ENCODE results near the gene MLPH. TPM values are rescaled to one million over a fixed set of nuclear protein-coding genes. Genes with fewer than 3 reads are reported as not detected.

MLPH gene
- total and polyA plus RNA-seq, 2 of the 13 experiments (the other 11 are each of a cell fraction or from before 2014, with no cell fraction given) = 0.12 TPM; not detected in 1

DNA sequence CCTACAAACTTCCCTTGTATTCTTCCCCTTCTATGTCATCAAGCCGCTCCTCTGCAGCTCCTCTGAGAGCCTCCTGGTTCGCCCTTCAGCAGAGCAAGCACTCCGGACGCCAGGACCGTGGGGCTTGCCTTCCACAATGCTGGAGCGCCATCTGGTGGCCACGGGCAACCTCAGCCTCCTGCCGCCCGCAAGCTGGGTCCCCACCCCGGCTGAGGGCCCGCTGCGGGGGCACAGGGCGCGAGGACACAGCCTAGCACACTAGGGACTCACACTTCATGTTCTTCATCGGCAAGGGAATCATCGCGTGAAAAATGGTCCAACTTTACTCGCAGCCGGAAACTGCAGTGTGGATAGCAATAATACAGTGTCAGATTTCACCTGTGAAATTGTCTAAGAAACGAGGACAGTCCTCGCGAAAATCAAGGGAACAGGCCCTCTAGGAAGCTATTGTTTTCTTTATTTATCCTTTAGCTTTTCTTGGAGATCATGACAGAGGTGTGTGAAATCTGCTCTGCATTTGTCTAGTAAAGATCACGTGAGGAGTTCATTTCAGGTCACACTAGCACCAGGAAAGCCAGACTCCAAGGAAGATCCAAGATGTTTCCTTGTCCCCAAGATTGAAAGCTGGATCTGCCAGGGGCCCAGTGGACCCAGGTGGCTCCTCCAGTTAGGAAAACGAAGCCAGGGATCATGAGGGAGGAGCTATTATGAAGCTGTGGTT lies 85.1 kb downstream of the MLPH start (continued):
- TF ChIP-seq ZNF570 (CRISPR knock-in tag; IDR thresholded peaks at IDR 0.05; ENCODE audit: borderline replicate concordance) = no peak
- TF ChIP-seq, protein P1, sequence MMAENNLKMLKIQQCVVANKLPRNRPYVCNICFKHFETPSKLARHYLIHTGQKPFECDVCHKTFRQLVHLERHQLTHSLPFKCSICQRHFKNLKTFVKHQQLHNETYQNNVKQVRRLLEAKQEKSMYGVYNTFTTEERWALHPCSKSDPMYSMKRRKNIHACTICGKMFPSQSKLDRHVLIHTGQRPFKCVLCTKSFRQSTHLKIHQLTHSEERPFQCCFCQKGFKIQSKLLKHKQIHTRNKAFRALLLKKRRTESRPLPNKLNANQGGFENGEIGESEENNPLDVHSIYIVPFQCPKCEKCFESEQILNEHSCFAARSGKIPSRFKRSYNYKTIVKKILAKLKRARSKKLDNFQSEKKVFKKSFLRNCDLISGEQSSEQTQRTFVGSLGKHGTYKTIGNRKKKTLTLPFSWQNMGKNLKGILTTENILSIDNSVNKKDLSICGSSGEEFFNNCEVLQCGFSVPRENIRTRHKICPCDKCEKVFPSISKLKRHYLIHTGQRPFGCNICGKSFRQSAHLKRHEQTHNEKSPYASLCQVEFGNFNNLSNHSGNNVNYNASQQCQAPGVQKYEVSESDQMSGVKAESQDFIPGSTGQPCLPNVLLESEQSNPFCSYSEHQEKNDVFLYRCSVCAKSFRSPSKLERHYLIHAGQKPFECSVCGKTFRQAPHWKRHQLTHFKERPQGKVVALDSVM (CRISPR knock-in tag; IDR thresholded peaks at IDR 0.05) = no peak
- no peak for TF ChIP-seq ZNF17 (CRISPR knock-in tag; IDR thresholded peaks at IDR 0.05)
- TF ChIP-seq NFIB (CRISPR knock-in tag; IDR thresholded peaks at IDR 0.05; ENCODE audit: borderline replicate concordance) = no peak
- TF ChIP-seq ZNF367 (CRISPR knock-in tag; IDR thresholded peaks at IDR 0.05; ENCODE audit: borderline replicate concordance) = no peak
- TF ChIP-seq RAD21 (CRISPR knock-in tag; IDR thresholded peaks at IDR 0.05) = peak; percentile 100
- TF ChIP-seq, protein P2, sequence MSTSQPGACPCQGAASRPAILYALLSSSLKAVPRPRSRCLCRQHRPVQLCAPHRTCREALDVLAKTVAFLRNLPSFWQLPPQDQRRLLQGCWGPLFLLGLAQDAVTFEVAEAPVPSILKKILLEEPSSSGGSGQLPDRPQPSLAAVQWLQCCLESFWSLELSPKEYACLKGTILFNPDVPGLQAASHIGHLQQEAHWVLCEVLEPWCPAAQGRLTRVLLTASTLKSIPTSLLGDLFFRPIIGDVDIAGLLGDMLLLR (CRISPR knock-in tag; IDR thresholded peaks at IDR 0.05) = peak; percentile 53; the same call in 1 of the 2 replicates
- TF ChIP-seq, protein P3, sequence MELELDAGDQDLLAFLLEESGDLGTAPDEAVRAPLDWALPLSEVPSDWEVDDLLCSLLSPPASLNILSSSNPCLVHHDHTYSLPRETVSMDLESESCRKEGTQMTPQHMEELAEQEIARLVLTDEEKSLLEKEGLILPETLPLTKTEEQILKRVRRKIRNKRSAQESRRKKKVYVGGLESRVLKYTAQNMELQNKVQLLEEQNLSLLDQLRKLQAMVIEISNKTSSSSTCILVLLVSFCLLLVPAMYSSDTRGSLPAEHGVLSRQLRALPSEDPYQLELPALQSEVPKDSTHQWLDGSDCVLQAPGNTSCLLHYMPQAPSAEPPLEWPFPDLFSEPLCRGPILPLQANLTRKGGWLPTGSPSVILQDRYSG (CRISPR knock-in tag; IDR thresholded peaks at IDR 0.05) = no peak
- TF ChIP-seq ZFP41 (CRISPR knock-in tag; IDR thresholded peaks at IDR 0.05; ENCODE audit: borderline replicate concordance) = no peak
- TF ChIP-seq FOXO1 (CRISPR knock-in tag; IDR thresholded peaks at IDR 0.05) = peak; percentile 57
- 0 out of 2 replicates have a peak, but pooled peaks have one; percentile 69 for TF ChIP-seq CBX5 (CRISPR knock-in tag; IDR thresholded peaks at IDR 0.05; ENCODE audit: borderline replicate concordance)
- no peak for TF ChIP-seq CCAR2 (optimal IDR thresholded peaks at IDR 0.05; ENCODE audit: low read depth, low read length)
- TF ChIP-seq FOSL2 (CRISPR knock-in tag; IDR thresholded peaks at IDR 0.05) = peak; percentile 49
- no peak for TF ChIP-seq KLF12 (CRISPR knock-in tag; IDR thresholded peaks at IDR 0.05; ENCODE audit: borderline replicate concordance)
- TF ChIP-seq ZMYM3 (CRISPR knock-in tag; IDR thresholded peaks at IDR 0.05) = peak; percentile 30; the same call in 1 of the 2 replicates
- TF ChIP-seq FOXM1 (CRISPR knock-in tag; IDR thresholded peaks at IDR 0.05) = no peak
- no peak for TF ChIP-seq ZNF234 (CRISPR knock-in tag; conservative IDR thresholded peaks at IDR 0.05)
- TF ChIP-seq ZNF230 (CRISPR knock-in tag; IDR thresholded peaks at IDR 0.05) = peak; percentile 23; the same call in 1 of the 2 replicates
- TF ChIP-seq ELF4 (CRISPR knock-in tag; IDR thresholded peaks at IDR 0.05; ENCODE audit: borderline replicate concordance) = no peak
- TF ChIP-seq, protein P4, sequence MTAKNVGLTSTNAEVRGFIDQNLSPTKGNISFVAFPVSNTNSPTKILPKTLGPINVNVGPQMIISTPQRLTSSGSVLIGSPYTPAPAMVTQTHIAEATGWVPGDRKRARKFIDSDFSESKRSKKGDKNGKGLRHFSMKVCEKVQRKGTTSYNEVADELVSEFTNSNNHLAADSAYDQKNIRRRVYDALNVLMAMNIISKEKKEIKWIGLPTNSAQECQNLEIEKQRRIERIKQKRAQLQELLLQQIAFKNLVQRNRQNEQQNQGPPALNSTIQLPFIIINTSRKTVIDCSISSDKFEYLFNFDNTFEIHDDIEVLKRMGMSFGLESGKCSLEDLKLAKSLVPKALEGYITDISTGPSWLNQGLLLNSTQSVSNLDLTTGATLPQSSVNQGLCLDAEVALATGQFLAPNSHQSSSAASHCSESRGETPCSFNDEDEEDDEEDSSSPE (CRISPR knock-in tag; IDR thresholded peaks at IDR 0.05) = peak; percentile 64
- TF ChIP-seq, protein P5, sequence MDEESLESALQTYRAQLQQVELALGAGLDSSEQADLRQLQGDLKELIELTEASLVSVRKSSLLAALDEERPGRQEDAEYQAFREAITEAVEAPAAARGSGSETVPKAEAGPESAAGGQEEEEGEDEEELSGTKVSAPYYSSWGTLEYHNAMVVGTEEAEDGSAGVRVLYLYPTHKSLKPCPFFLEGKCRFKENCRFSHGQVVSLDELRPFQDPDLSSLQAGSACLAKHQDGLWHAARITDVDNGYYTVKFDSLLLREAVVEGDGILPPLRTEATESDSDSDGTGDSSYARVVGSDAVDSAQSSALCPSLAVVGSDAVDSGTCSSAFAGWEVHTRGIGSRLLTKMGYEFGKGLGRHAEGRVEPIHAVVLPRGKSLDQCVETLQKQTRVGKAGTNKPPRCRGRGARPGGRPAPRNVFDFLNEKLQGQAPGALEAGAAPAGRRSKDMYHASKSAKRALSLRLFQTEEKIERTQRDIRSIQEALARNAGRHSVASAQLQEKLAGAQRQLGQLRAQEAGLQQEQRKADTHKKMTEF (CRISPR knock-in tag; IDR thresholded peaks at IDR 0.05) = peak; percentile 71
- TF ChIP-seq TBX3 (IDR thresholded peaks at IDR 0.05; ENCODE audit: borderline replicate concordance) = no peak
- no peak for TF ChIP-seq FLYWCH1 (CRISPR knock-in tag; IDR thresholded peaks at IDR 0.05)
- no peak for TF ChIP-seq ZNF441 (CRISPR knock-in tag; IDR thresholded peaks at IDR 0.05; ENCODE audit: borderline replicate concordance)
- TF ChIP-seq ZNF615 (CRISPR knock-in tag; IDR thresholded peaks at IDR 0.05; ENCODE audit: borderline replicate concordance) = no peak
